PC-3 (cell line): ENCODE measurements around the gene IFI6.

ENCODE experiments used
- EZH2 ChIP-seq: fragments of 300-600 bp; sonication (generic); IDR thresholded peaks from one replicate; pipeline ENCODE4 v1.6.1; 2017; ENCODE audit warnings: antibody characterized with exemption, mild to moderate bottlenecking, low read length; ENCODE audit not compliant: unreplicated experiment
- EZH2phosphoT487 ChIP-seq: fragments of 300-600 bp; sonication (generic); IDR thresholded peaks from 2 replicates; pipeline ENCODE4 v1.6.1; 2018; ENCODE audit warnings: mild to moderate bottlenecking, antibody characterized with exemption, low read length, borderline replicate concordance
- TF ChIP-seq, protein P1 (sequence below): fragments of 300-600 bp; sonication (generic); conservative IDR thresholded peaks from 2 replicates; pipeline ENCODE4 v1.5.1; 2017; ENCODE audit warnings: antibody characterized with exemption, low read depth, mild to moderate bottlenecking, low read length

GRCh38 chr1:27617420-27617819 lies 54.6 kb downstream of the IFI6 start:
- TF ChIP-seq, protein P1, sequence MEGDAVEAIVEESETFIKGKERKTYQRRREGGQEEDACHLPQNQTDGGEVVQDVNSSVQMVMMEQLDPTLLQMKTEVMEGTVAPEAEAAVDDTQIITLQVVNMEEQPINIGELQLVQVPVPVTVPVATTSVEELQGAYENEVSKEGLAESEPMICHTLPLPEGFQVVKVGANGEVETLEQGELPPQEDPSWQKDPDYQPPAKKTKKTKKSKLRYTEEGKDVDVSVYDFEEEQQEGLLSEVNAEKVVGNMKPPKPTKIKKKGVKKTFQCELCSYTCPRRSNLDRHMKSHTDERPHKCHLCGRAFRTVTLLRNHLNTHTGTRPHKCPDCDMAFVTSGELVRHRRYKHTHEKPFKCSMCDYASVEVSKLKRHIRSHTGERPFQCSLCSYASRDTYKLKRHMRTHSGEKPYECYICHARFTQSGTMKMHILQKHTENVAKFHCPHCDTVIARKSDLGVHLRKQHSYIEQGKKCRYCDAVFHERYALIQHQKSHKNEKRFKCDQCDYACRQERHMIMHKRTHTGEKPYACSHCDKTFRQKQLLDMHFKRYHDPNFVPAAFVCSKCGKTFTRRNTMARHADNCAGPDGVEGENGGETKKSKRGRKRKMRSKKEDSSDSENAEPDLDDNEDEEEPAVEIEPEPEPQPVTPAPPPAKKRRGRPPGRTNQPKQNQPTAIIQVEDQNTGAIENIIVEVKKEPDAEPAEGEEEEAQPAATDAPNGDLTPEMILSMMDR, result no peak
- TF ChIP-seq EZH2phosphoT487, result no peak
- no peak for TF ChIP-seq EZH2
